HG03354 (cell line): ENCODE measurements around the gene COA5.

Experiments used
- ATAC-seq: cut with Tn5 transposase; IDR thresholded peaks from one replicate; pipeline ENCODE4 v1.9.1; 2021; ENCODE audit warnings: mild to moderate bottlenecking; ENCODE audit not compliant: unreplicated experiment, poor library complexity, severe bottlenecking

The COA5 gene

DNA sequence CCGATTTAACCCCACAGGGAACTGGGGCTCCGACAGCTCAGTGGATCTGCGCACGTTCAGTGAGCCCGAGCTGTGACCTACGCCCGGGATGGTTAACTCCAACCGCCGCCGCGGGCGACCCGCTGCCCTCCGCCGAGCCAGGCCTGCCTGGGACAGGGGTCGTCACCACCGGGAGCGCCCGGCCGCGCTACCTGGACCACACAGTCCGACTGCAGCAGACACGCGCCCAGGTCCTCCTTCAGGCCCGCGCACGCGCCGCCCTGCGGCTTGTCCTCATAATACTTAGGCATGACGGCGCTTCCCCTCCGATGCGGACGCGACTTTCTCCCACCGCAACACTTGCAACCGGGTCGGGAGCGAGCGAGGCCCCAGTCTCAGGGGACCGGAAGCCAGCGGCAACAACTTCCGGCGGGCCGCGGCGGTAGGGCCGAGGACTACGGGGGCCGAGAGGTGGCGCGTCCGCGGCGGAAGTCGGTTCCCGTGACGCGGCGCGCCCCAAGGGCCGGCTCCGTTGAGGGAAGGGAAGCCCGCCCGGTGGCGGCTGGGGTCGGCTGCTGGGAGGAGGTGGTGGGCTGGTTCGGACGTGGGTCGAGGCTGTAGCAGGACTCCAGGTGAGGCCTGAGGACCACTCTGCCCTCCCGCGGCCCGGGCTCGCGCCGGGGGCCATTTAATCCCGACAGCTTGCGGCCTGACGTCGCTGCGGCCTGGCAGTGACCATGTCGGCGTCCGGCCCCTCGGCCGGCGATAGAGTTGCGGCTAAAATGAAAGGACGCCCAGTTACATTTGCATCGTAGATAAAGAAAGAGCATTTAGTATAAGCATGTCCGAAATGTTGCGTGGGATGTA is at the start of gene COA5, which contains the start of gene UNC50:
Gene COA5, minus strand, starts transcription at position 397 of the 846 bp plus-strand sequence. Its CDS starts 107 bp downstream, at position 290.
Gene UNC50, plus strand, starts transcription at position 474 of the 846 bp plus-strand sequence. CDS start 1,171 bp downstream, outside the sequence.
- peak; percentile 87 for ATAC-seq

- ATAC-seq, result no peak
These were observed 48.5 kb upstream of the COA5 start for GRCh38 chr2:98656800-98657199.

DNA sequence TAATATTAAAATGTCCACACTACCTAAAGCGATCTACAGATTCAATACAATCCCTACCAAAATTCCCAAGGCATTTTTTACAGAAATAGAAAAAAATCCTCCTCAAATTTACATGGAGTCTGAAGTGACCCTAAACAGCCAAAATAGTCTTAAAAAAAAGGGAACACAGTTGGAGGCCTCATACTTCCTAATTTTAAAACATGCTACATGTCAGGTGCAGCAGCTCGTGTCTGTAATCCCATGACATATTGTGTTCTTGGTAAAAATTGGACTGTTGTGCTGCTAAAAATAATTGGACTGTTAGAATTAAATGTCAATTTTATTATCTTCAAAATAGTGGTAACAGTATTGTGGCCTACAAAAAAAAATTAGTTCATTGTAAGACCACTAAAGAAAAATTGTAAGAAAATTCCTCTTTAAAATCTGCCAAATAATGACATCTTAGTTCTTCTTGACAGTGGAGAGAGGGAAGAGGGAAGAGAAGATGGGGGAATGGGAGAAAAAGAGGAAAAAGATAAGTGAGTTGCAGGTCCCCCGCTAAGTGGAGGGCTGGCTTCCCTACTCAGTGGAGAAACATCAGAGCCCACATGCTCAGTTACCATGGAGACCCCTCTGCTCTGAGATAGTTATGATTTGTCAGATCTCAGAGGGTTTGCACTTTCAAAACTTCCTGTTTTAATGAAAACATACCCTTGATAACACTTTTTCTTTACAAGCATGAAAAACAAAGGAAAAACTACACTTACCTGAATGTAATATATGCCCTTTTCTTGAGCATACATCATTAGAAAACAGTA is 46.6 kb upstream of the COA5 start:
- ATAC-seq, result no peak

- no peak for ATAC-seq
These were observed 42.7 kb upstream of the COA5 start for GRCh38 chr2:98650998-98651397.

DNA sequence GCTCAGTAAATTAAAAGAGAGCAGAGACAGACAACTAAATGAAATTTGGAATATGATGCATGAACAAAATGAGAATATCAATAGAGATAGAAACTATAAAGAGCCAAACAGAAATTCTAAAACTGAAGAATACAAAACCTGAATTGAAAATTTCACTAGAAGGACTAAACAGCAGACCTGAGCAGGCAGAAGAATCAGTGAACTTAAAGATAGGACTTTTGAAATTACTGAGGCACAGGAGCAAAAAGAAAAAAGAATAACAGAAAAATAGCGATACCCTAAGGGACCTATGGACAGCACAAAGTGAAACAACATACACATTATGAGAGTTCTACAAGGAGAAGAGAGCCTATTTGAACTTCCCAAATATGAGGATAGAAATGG is 41.7 kb upstream of the COA5 start:
- ATAC-seq, result no peak

DNA sequence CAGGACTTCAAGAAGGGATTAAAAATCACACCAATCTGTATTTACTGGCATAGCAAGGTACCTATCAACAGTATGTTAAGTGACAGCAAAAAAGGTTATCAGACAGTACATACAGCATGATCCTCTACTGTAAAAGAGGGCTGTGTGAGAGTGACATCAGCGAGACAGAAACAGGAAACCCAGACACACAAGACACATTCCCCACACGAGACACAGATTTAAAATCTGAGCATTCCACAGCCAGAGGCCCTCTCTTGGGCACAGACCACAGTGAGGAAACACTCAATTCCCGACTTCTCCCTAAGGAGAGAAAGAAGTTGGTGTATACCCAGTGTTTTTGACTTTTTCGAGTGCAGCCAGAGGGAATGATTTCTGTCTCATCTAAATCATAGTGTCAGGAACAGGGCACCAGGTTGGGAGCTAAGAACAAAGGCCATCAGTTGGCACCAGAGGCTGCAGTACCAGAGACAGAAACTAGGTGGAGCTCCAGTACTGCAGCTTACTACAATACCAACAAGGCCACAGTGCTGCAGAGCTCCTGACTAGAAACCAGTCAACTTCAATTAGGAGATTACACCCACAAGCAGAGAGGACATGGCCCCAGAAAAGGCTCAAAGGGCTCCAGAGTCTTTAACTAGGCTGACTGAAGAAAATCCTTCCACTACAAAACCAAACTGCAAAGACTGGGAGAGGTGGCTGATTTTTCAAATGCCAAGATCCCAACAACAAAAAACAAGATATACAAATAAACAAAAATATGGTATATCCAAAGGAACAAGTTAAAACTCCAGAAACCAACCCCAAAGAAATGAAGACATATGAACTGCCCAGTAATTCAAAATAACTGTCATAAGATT is 41.1 kb upstream of the COA5 start:
- peak; percentile 70 for ATAC-seq

DNA sequence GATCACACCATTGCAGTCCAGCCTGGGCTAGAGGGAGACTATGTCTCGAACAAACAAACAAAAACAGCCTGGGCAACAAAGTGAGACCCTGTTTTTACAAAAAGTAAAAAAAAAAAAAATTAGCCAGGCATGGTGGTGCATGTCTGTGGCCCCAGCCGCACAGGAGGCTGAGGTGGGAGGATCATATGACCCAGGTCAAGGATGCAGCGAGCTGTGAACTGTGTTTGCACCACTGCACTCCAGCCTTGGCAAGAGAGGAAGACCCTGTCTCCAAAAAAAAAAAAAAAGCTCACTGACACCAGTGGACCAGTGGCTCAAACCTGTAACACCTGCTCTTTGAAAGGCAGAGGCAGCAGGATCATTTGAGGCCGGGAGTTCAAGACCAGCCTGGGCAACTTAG is 40.1 kb upstream of the COA5 start:
- ATAC-seq, result no peak

DNA sequence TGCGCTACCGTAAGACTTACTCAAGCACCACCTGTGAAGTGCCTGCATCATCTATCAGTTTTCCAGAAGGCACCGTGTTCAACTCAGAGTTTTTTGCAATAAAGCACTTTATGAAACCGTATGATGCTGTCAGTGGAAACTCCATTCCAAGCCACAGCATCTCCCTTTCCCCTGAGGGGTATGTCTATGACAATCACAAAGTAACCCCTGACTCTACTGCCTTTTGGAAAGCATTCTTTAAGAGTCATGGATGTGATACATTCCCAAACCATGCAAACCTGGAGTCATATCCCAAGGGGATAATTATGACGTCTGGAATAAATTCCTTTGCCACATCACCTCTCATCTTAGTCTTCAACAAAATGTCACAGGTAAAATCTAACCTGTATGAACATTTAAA is 39.3 kb upstream of the COA5 start:
- ATAC-seq, result no peak

DNA sequence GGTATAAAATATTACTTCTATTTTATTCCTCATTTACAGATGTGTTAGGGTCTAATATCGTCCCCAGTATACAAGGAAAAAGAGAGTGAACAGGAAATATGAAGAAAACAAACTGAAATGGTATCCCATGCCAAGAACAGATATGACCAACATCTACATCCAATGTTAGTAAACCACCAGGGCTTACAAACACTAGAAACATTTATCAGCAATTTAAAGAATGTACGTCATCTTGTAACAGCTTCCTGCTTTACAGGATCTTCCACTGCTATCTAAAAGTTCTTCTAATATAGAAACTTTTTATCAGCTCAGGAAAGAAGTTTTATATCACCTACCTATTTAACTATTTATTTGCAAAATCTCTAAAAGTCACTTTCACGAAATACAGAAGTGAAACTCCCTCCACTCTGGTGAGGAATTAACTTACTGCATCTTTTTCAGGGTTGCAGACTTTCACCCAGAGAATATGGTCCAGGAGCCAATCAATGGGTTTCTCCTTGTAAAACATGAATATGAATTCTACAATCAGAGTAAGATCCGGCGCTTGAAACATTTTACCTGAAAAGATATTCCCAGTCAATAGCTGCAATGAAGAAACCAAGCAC is 35.3 kb upstream of the COA5 start:
- no peak for ATAC-seq

DNA sequence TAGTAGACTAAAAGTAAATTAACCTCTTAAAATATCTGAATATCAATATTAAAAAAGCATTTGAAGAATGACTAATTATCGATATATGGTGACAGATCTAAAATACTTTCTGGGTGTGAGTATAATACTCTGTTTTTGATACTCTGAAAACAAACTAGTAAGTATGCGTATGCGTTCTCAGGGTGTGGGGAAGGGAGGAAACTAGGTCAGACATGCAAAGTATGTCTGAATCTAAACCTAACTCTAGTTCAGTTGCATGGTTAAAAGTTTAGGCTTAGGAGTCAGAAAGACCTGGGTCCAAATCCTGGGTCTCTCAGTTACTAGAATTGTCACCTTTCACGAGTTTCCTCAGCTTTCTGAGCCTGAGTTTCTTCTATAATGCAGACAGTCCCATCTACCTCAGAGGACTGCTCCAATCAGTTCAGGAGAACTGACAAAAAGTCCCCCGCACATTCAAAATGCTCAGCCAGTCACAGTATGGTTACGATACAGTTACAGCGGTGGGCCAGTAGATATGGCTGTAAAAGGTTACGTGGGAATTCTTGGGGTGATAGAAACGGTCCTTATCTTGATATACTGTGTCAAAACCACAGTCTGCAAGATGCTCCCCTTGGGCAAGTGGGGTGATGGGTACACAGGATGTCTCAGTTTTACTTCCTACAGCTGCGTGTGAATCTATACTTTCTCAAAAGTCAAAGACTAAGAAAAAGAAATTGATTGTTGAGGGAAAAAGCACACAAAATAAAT is 29.3 kb upstream of the COA5 start:
- no peak for ATAC-seq

GRCh38 chr2:98634406-98635092 is 26.2 kb upstream of the COA5 start:
- no peak for ATAC-seq

DNA sequence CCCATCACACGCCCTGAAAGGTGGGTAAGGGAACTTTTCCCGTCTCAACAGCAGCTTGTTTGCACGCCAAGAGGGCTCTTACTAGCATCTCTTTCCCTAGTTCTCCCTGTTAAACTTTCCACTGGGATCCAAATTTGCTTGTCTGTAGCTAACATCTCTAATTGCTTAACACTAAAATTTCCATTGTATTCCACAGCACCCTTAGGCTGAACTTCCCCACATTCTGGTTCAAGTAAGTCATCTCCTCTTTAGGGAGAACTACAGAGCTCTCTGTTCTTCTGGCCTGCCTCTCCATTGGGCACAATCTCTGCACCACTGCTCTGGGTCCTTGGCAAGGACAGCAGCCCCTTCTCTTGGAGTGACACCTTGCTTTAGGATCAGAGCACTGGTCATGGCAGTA is 24.0 kb upstream of the COA5 start:
- ATAC-seq, result no peak

GRCh38 chr2:98623657-98624056 is 15.3 kb upstream of the COA5 start:
- no peak for ATAC-seq

DNA sequence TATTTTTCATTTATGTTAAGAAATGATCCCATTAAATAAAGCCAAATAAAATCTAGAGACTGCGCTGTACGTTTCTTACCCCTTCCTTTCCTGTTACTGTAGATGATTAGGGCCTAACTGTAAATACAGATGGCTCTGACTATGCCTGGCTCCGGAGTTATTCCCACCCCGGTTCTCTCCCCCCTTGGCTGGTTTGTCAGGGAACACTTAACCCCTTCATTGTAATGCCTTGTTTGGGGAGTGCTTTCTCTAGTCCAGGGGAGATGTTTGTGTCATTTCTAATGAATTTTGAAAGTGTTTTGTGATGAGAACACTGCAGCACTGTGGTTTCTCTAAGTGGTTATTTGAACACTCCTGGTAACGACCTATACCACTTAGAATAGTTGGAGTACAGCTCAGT is 8.8 kb upstream of the COA5 start:
- no peak for ATAC-seq

DNA sequence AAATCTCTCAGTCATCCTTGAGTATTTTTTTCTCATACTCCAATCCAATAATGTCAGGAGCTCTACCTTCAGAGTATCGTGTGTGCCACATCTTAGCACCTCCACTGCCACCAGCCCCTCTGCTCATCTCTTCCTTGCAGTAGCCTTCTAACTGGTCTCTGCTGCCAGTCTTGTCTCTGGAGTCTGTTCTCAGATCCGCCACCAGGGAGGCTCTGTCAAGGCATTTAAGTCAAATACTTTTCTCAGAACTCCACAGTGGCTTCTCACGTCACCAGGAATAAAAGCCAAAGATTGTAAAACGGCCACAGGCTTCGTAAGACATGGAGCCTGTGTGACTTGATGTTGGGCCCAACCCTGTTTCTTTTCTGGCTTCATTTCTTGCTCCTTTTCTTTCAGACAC is 7.2 kb upstream of the COA5 start:
- ATAC-seq, result no peak

- no peak for ATAC-seq
These were observed 5.9 kb upstream of the COA5 start for GRCh38 chr2:98614024-98614739.

- peak; percentile 28 for ATAC-seq
These were observed 771 bp upstream of the COA5 start for GRCh38 chr2:98608962-98609604.
